Measurements from ENCODE around the gene ITM2B.

Gene ITM2B

DNA sequence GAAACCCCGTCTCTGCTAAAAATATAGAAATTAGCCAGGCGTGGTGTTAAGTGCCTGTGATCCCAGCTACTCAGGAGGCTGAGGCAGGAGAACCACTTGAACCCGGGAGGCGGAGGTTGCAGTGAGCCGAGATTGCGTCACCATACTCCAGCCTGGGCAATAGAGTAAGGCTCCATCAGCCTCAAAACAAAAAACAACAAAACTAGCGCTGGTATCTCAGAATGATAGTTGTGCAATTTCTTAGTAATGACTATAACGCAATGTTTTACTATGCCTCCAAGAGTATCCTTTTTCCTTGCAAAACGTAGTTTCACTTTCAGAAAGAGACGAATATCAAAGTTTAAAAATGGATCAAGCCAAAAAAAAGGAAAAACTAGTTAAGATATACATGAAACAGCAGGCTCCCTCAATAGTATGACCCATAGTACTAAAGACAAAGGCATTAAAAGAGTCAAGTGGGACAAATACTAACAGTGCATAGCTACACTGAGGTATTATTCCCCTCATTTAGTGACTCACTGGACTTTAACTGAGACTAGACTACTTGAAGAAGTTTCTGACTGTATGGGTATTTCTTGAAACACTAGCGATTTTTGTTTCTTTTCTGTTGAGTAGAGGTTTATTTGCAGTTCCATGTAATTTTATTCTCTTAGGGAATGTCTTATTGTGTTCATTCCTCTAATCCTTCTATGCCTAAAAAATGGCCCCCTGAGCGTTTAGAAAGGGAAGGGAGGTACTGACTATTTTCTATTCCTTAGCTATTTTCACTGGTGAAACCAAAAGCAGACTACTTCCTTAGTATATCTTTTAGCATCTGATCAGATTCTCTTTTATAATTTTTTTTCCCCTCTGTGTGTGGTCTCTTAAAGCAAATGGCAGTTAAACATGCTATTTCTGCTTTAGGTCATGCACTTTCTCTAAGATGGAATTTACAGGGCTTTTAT lies 10.4 kb upstream of the ITM2B start:
- H3K27ac ChIP-seq (ENCODE audit: low read depth in 2 of 2, low read length in 2 of 2): peak overlapping the region; percentile 48 to 72
- peak overlapping the region; percentile 56 to 62 for H3K9ac ChIP-seq (ENCODE audit: low read depth in 1 of 2, low read length in 2 of 2)
- H3K27me3 ChIP-seq (ENCODE audit: control insufficient read depth in 2 of 2, insufficient read depth in 2 of 2, low read length in 2 of 2): no peaks in the 10 kb centered on the region
- no peaks in the 10 kb centered on the region for H3K9me3 ChIP-seq (ENCODE audit: control insufficient read depth in 2 of 2, low read length in 2 of 2)
- peak overlapping the region; percentile 44 to 71 for H3K4me3 ChIP-seq (ENCODE audit: low read length in 2 of 2)
- no peaks in the 10 kb centered on the region for H3K36me3 ChIP-seq (ENCODE audit: control insufficient read depth in 2 of 2, insufficient read depth in 2 of 2, low read length in 2 of 2)
- H3K4me1 ChIP-seq (ENCODE audit: control insufficient read depth in 2 of 2, insufficient read depth in 2 of 2, low read length in 2 of 2): peaks cover 0 to 5% of the 10 kb centered on the region in 2 donors

DNA sequence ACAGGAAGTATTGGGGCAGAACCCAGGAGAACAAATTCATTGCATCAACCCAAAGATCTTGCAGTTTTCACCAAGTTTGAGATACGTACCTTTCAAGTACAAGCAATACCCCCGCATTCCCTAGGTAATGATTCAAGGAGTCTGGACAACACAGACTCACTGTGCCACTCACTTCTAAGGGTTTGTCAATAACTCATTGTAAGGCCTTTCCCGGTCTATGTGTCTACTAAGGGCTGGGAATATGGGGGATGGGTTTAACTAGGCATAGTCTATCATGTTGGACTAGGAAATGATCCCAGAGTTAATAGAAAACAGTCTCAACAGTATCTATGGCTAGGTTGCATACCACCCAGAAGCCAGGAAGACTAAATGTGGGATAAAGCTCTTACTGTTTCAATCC lies 8.3 kb upstream of the ITM2B start:
- Histone ChIP-seq H3K9me3 (ENCODE audit: control insufficient read depth in 2 of 2, low read length in 2 of 2) (no peaks in the 10 kb centered on the region), H3K4me3 (ENCODE audit: low read length in 2 of 2) (no peak overlapping the region), H3K4me1 (ENCODE audit: control insufficient read depth in 2 of 2, insufficient read depth in 2 of 2, low read length in 2 of 2) (peaks cover 0 to 5% of the 10 kb centered on the region in 2 donors), H3K9ac (ENCODE audit: low read depth in 1 of 2, low read length in 2 of 2) (no peak overlapping the region), H3K27ac (ENCODE audit: low read depth in 2 of 2, low read length in 2 of 2) (no peak overlapping the region), H3K36me3 (ENCODE audit: control insufficient read depth in 2 of 2, insufficient read depth in 2 of 2, low read length in 2 of 2) (no peaks in the 10 kb centered on the region), H3K27me3 (ENCODE audit: control insufficient read depth in 2 of 2, insufficient read depth in 2 of 2, low read length in 2 of 2) (no peaks in the 10 kb centered on the region)

DNA sequence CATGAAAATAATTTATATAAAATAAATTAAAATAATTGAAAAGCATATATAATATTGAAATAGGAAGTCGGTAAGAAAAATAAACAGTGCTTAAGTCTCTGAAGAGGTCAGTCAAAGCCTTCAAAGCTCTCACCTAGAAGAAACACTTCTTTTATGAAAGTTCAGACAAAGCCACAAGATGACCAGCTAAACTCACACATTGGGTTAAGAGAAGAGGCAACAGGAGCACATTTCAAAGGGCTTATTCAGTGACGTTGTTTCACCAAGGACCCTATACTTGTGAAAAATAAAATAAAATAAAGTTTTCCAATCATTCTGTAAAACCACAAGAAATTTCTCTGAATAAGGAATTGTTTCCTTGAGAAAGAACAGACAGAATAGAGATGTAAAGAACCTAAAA lies 2.5 kb upstream of the ITM2B start:
- Histone ChIP-seq H3K4me3 (ENCODE audit: low read length in 2 of 2) (no peak overlapping the region), H3K9me3 (ENCODE audit: control insufficient read depth in 2 of 2, low read length in 2 of 2) (no peaks in the 10 kb centered on the region), H3K9ac (ENCODE audit: low read depth in 1 of 2, low read length in 2 of 2) (no peak overlapping the region), H3K4me1 (ENCODE audit: control insufficient read depth in 2 of 2, insufficient read depth in 2 of 2, low read length in 2 of 2) (peaks cover 5 to 8% of the 10 kb centered on the region in 2 donors), H3K27ac (ENCODE audit: low read depth in 2 of 2, low read length in 2 of 2) (no peak overlapping the region), H3K36me3 (ENCODE audit: control insufficient read depth in 2 of 2, insufficient read depth in 2 of 2, low read length in 2 of 2) (no peaks in the 10 kb centered on the region), H3K27me3 (ENCODE audit: control insufficient read depth in 2 of 2, insufficient read depth in 2 of 2, low read length in 2 of 2) (no peaks in the 10 kb centered on the region)

DNA sequence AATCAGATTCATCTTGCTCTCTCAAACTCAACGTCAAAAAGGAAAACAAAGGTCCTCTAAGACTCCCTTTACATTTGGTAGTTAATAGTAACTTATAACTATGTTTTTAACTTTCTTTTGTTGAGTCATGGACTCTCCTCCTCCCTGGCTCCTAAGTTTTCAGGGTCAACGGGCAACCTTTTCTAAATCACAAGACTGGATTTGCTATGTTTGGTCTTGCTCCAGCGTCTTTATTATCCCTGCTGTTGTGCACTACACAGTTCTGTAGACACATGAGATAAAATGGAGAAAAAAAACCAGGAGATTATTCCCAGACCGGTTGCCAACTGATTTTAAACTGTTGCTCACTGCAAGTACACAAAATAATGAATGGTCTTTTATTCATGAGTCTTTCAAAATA lies 1.9 kb upstream of the ITM2B start:
- Histone ChIP-seq H3K27ac (ENCODE audit: low read depth in 2 of 2, low read length in 2 of 2) (no peak overlapping the region), H3K9me3 (ENCODE audit: control insufficient read depth in 2 of 2, low read length in 2 of 2) (no peaks in the 10 kb centered on the region), H3K4me3 (ENCODE audit: low read length in 2 of 2) (no peak overlapping the region), H3K9ac (ENCODE audit: low read depth in 1 of 2, low read length in 2 of 2) (no peak overlapping the region), H3K36me3 (ENCODE audit: control insufficient read depth in 2 of 2, insufficient read depth in 2 of 2, low read length in 2 of 2) (no peaks in the 10 kb centered on the region), H3K4me1 (ENCODE audit: control insufficient read depth in 2 of 2, insufficient read depth in 2 of 2, low read length in 2 of 2) (peaks cover 10 to 11% of the 10 kb centered on the region in 2 donors), H3K27me3 (ENCODE audit: control insufficient read depth in 2 of 2, insufficient read depth in 2 of 2, low read length in 2 of 2) (no peaks in the 10 kb centered on the region)

DNA sequence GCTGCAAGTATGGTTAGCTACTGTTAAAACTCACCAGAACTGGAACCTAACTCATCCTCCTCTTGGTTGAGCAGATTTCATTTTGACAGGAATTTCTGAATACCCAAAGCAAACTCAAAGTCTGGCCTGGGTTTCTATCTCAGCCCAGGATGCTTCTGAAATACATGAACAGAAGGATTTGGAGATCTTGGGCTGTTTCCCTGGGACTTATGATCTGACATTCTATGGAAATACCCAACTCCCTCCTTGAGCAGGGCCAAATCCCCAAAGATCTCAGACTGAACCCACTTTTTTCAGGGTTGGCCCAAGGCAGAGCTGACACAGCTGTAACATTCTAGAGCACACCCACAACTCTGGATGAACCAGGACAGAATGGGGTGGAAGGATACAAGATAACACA lies 1.1 kb upstream of the ITM2B start:
- H3K4me3 ChIP-seq (ENCODE audit: low read length in 2 of 2): peak overlapping the region; percentile 97 to 99
- no peaks in the 10 kb centered on the region for H3K36me3 ChIP-seq (ENCODE audit: control insufficient read depth in 2 of 2, insufficient read depth in 2 of 2, low read length in 2 of 2)
- H3K27me3 ChIP-seq (ENCODE audit: control insufficient read depth in 2 of 2, insufficient read depth in 2 of 2, low read length in 2 of 2): no peaks in the 10 kb centered on the region

DNA sequence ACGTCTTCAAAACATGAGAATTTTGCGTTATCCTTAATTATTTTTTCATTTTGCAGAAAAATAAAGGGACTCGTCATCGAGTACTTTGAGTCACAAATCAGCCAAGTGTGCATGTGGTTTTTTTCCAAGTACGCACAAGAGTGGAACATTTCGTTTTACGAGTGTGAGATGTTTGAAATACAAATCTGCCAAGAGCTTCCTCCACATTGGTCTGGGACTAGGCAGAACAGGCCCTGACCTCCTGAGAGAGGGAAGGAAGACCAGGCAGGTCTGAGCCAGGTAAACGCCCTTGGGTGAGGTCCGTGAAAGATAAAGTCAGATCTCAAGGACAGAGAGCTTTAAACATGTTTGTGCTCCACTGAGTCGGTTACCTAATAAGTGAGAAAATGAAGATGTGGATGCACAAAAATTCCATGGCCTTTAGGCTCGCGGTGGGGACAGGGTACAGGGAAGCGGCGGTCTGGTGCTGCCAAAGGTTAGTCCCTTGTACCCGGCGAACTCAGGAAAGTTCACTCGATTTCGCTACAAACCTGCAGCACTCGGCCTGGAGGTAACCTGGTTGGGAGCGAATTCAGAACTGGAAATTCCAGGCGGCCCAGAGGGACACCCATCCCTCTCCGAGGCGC lies 473 bp upstream of the ITM2B start:
- no peaks in the 10 kb centered on the region for H3K36me3 ChIP-seq (ENCODE audit: control insufficient read depth in 2 of 2, insufficient read depth in 2 of 2, low read length in 2 of 2)
- H3K9ac ChIP-seq (ENCODE audit: low read depth in 1 of 2, low read length in 2 of 2): peak overlapping the region; percentile 91 to 94
- H3K9me3 ChIP-seq (ENCODE audit: control insufficient read depth in 2 of 2, low read length in 2 of 2): no peaks in the 10 kb centered on the region
- H3K4me3 ChIP-seq (ENCODE audit: low read length in 2 of 2): peak overlapping the region; percentile 97 to 99
- H3K27ac ChIP-seq (ENCODE audit: low read depth in 2 of 2, low read length in 2 of 2): peak overlapping the region; percentile 99
- no peaks in the 10 kb centered on the region for H3K27me3 ChIP-seq (ENCODE audit: control insufficient read depth in 2 of 2, insufficient read depth in 2 of 2, low read length in 2 of 2)
- peaks cover 11 to 20% of the 10 kb centered on the region in 2 donors for H3K4me1 ChIP-seq (ENCODE audit: control insufficient read depth in 2 of 2, insufficient read depth in 2 of 2, low read length in 2 of 2)

More for the DNA sequence above, 1.1 kb upstream of the ITM2B start:
- peak overlapping the region in 1 of 2 donors; percentile 94 for H3K9ac ChIP-seq (ENCODE audit: low read depth in 1 of 2, low read length in 2 of 2)
- peaks cover 11 to 15% of the 10 kb centered on the region in 2 donors for H3K4me1 ChIP-seq (ENCODE audit: control insufficient read depth in 2 of 2, insufficient read depth in 2 of 2, low read length in 2 of 2)
- H3K27ac ChIP-seq (ENCODE audit: low read depth in 2 of 2, low read length in 2 of 2): peak overlapping the region; percentile 99
- H3K9me3 ChIP-seq (ENCODE audit: control insufficient read depth in 2 of 2, low read length in 2 of 2): no peaks in the 10 kb centered on the region

DNA sequence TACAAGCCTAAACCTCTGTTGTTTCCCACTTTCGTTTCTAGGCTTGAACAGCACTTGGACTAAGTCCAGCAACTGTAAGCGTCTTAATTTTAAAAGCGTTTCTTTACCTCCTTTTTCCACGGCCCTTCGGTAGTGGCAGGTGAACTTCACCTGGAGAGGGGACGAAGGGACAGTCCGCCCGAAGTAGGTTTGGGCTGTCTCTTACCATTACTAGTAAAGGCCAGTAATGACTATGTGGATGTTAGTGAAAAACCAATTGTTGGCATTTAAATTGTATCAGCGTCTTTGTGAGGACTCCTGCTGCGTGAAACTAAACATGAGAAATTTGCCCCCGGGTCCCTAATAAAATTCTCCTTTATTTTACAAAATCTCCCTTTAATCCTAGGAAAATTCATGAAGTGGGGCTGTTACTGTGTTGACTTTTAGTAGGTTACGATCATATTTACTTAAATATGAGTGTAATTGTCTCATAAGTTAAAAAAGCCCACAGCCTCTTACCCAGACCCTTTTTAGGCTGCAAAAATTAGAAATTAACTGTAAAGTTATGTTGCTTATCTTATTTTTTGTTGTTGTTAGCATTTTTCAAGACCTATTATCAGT lies 983 bp downstream of the ITM2B start:
- H3K36me3 ChIP-seq (ENCODE audit: control insufficient read depth in 2 of 2, insufficient read depth in 2 of 2, low read length in 2 of 2): no peaks in the 10 kb centered on the region
- H3K27ac ChIP-seq (ENCODE audit: low read depth in 2 of 2, low read length in 2 of 2): peak overlapping the region; percentile 99
- H3K4me1 ChIP-seq (ENCODE audit: control insufficient read depth in 2 of 2, insufficient read depth in 2 of 2, low read length in 2 of 2): peaks cover 11 to 23% of the 10 kb centered on the region in 2 donors
- H3K9me3 ChIP-seq (ENCODE audit: control insufficient read depth in 2 of 2, low read length in 2 of 2): no peaks in the 10 kb centered on the region
- H3K4me3 ChIP-seq (ENCODE audit: low read length in 2 of 2): peak overlapping the region; percentile 97 to 99
- no peaks in the 10 kb centered on the region for H3K27me3 ChIP-seq (ENCODE audit: control insufficient read depth in 2 of 2, insufficient read depth in 2 of 2, low read length in 2 of 2)
- H3K9ac ChIP-seq (ENCODE audit: low read depth in 1 of 2, low read length in 2 of 2): peak overlapping the region; percentile 94 to 99

DNA sequence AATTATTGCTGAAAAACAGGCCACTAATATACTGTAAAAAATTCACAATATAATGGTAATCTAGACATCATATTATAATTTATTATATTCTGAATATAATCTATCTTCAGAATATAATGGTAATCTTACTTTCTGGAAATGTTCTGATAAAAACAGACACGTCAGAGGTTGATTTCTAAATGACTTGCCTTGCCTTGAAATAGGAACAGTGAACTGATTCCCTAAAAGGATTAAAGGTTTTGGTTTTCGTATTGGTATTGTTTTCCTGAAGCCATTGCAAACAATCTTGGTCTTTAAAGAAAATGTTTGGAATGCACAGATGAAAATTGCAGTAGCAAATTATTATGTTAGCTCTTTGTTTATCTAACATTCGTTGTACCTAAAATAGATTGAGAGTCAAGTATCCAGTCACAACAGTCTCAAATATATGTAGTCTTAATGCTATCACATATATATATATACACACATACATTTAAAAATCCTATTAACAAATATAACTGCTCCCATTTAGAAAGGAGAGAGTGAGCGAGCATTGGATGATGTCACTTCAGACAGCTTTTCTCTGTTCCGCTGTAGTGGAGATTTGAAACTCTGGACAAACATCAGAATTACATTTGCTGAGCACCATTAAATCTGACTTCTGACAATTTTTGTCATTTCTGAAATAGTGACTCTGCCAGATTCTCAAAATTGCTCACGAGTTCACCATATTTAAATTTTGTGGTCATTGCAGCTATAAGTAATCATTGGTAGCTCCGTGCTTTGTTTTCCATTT lies 1.7 kb downstream of the ITM2B start:
- no peaks in the 10 kb centered on the region for H3K36me3 ChIP-seq (ENCODE audit: control insufficient read depth in 2 of 2, insufficient read depth in 2 of 2, low read length in 2 of 2)
- H3K9me3 ChIP-seq (ENCODE audit: control insufficient read depth in 2 of 2, low read length in 2 of 2): no peaks in the 10 kb centered on the region
- H3K27ac ChIP-seq (ENCODE audit: low read depth in 2 of 2, low read length in 2 of 2): peak overlapping the region; percentile 99
- H3K4me1 ChIP-seq (ENCODE audit: control insufficient read depth in 2 of 2, insufficient read depth in 2 of 2, low read length in 2 of 2): peaks cover 11 to 23% of the 10 kb centered on the region in 2 donors
- H3K27me3 ChIP-seq (ENCODE audit: control insufficient read depth in 2 of 2, insufficient read depth in 2 of 2, low read length in 2 of 2): no peaks in the 10 kb centered on the region
- H3K4me3 ChIP-seq (ENCODE audit: low read length in 2 of 2): peak overlapping the region; percentile 97 to 99
- peak overlapping the region; percentile 94 to 99 for H3K9ac ChIP-seq (ENCODE audit: low read depth in 1 of 2, low read length in 2 of 2)

DNA sequence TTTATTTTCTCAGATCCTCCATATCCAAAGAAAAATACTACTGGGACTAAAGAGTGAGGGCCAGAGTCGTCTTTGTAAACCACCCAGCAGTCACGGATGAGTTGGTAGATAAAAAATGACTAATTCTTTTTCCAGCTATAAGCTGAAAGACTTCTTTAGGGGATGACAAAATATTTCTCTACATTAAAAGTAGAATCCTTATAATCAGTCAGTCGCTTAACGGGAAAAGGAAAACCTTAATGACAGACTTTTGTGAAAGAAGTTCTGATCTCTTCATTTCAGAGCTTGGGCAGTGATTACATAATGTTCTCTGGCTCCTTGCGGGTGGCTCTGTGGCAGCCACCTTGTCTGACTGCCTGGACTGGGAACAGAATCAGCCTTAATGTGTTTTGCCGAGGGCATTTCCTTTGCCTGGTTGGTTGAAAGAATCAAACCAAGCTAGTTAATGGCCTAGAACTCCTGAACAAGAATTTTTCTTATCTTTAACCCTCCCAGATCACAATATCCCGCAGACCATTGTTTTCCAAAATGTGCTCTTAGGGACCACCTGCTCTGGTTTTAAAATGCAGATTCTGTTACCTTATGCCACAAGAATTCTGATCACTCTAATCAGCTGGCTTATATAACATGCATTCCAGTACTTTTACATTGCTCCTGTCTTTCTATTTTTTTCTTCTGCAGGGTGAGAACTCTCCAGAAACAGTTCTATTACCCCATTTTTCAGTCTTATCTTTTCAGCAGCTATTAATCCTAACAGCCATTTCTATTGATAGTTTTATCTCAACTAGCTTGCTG lies 2.5 kb downstream of the ITM2B start:
- peak overlapping the region; percentile 97 to 99 for H3K4me3 ChIP-seq (ENCODE audit: low read length in 2 of 2)
- H3K27ac ChIP-seq (ENCODE audit: low read depth in 2 of 2, low read length in 2 of 2): peak overlapping the region; percentile 50 to 67
- H3K4me1 ChIP-seq (ENCODE audit: control insufficient read depth in 2 of 2, insufficient read depth in 2 of 2, low read length in 2 of 2): peaks cover 11 to 23% of the 10 kb centered on the region in 2 donors
- H3K9ac ChIP-seq (ENCODE audit: low read depth in 1 of 2, low read length in 2 of 2): peak overlapping the region; percentile 94 to 99
- H3K27me3 ChIP-seq (ENCODE audit: control insufficient read depth in 2 of 2, insufficient read depth in 2 of 2, low read length in 2 of 2): no peaks in the 10 kb centered on the region
- no peaks in the 10 kb centered on the region for H3K9me3 ChIP-seq (ENCODE audit: control insufficient read depth in 2 of 2, low read length in 2 of 2)
- H3K36me3 ChIP-seq (ENCODE audit: control insufficient read depth in 2 of 2, insufficient read depth in 2 of 2, low read length in 2 of 2): no peaks in the 10 kb centered on the region
